Endothelial cell of umbilical vein (primary cell): Measurements from ENCODE around the gene OR2M3. TPM values are rescaled to one million over a fixed set of nuclear protein-coding genes. Genes with fewer than 3 reads are reported as not detected.

Experiments used
- BruUV-seq: library from RNA; stranded (reverse); fragments of 400-500 nt; replicated peaks from 2 replicates; lab custom pipeline; 2021; lab: Mats Ljungman, UMichigan
- CTCF ChIA-PET: fragments of 300-600, 350-600 bp; sonication (Branson Sonifier 250); formaldehyde crosslinking; loops from one replicate; lab custom pipeline; 2021; ENCODE audit warnings: antibody characterized with exemption, inconsistent platforms; lab: Charles Lee
- POLR2A ChIA-PET: fragments of 300-600, 350-600 bp; sonication (Branson Sonifier 250); formaldehyde crosslinking; loops from one replicate; lab custom pipeline; 2021; ENCODE audit warnings: antibody characterized with exemption, inconsistent platforms; lab: Charles Lee
- DNase-seq: peaks from one replicate; pipeline ENCODE4 v3.0.0-alpha.2; 2011; ENCODE audit warnings: low read depth, low spot score
- FAIRE-seq: peaks from 2 replicates; lab custom pipeline; 2011; peaks lifted over from hg19 to GRCh38; lab: Jason Lieb, UNC
- H2AFZ ChIP-seq: 2 replicates; pipeline ENCODE4 v1.6.0; 2012; ENCODE audit warnings: low read depth, low read length, control low read depth, inconsistent platforms
- H3K27ac ChIP-seq: 2 replicates; pipeline ENCODE4 v1.5.1; 2011; ENCODE audit warnings: low read depth, mild to moderate bottlenecking, control low read depth, low read length, moderate library complexity; ENCODE audit not compliant: insufficient read depth
- H3K27me3 ChIP-seq, 2 experiments: 2 replicates each; pipeline versions ENCODE4 v1.6.0 to v1.6.1; 2011; ENCODE audit warnings: low read length in 2 of 2, mixed read lengths in 1 of 2; ENCODE audit not compliant: control insufficient read depth in 2 of 2, insufficient read depth in 2 of 2
- H3K36me3 ChIP-seq, 2 experiments: 2 replicates in 1 of 2; 3 replicates in 1 of 2; pipeline ENCODE4 v1.5.1; 2011; ENCODE audit warnings: low read length in 2 of 2, mild to moderate bottlenecking in 1 of 2, moderate library complexity in 1 of 2; ENCODE audit not compliant: control insufficient read depth in 2 of 2, insufficient read depth in 2 of 2; ENCODE audit errors: extremely low read depth in 1 of 2
- H3K4me1 ChIP-seq: 3 replicates; pipeline ENCODE4 v1.5.1; 2011; ENCODE audit warnings: mild to moderate bottlenecking, low read length; ENCODE audit not compliant: control insufficient read depth, insufficient read depth; ENCODE audit errors: extremely low read depth
- H3K4me2 ChIP-seq: 2 replicates; pipeline ENCODE4 v1.6.1; 2011; ENCODE audit warnings: low read length, control low read depth, mixed read lengths; ENCODE audit not compliant: insufficient read depth
- H3K4me3 ChIP-seq, 3 experiments: fragments of 200-600 bp in 1 of 3; sonication (generic), shearing (Covaris generic) in 1 of 3; replicated peaks in 1 of 3; 2 replicates each; pipeline ENCODE4 v1.5.1; 2011 to 2016; ENCODE audit warnings: control low read depth in 3 of 3, low read length in 3 of 3, mild to moderate bottlenecking in 2 of 3, inconsistent platforms in 1 of 3, low read depth in 1 of 3, moderate library complexity in 1 of 3; ENCODE audit not compliant: insufficient read depth in 1 of 3
- H3K79me2 ChIP-seq: 2 replicates; pipeline ENCODE4 v1.6.0; 2012; ENCODE audit warnings: low read length, inconsistent platforms; ENCODE audit not compliant: control insufficient read depth, insufficient read depth
- H3K9ac ChIP-seq: replicated peaks from 2 replicates; pipeline ENCODE3; 2011; ENCODE audit warnings: low read length, control low read depth; ENCODE audit not compliant: insufficient read depth; ENCODE audit errors: extremely low read depth
- H3K9me1 ChIP-seq: replicated peaks from 3 replicates; pipeline ENCODE4 v1.6.0; 2011; ENCODE audit warnings: mild to moderate bottlenecking, low read length; ENCODE audit not compliant: control insufficient read depth, insufficient read depth; ENCODE audit errors: extremely low read depth
- H3K9me3 ChIP-seq: replicated peaks from 2 replicates; pipeline ENCODE4 v1.5.1; 2012; ENCODE audit warnings: low read length, inconsistent platforms; ENCODE audit not compliant: control insufficient read depth, insufficient read depth
- H4K20me1 ChIP-seq: replicated peaks from 2 replicates; pipeline ENCODE3; 2011; ENCODE audit warnings: mild to moderate bottlenecking, low read length; ENCODE audit not compliant: control insufficient read depth, insufficient read depth; ENCODE audit errors: extremely low read depth
- CTCF ChIP-seq, 2 donors: IDR thresholded peaks; 1 replicate in 1 of 2; 2 replicates in 1 of 2; pipeline ENCODE4 v1.5.1; 2011; ENCODE audit warnings: low read length in 2 of 2, mild to moderate bottlenecking in 2 of 2, moderate library complexity in 2 of 2, control low read depth in 1 of 2, inconsistent platforms in 1 of 2, low read depth in 1 of 2; ENCODE audit not compliant: insufficient read depth in 1 of 2; ENCODE audit errors: extremely low read depth in 1 of 2
- EZH2 ChIP-seq: IDR thresholded peaks from 2 replicates; pipeline ENCODE4 v1.6.1; 2012; ENCODE audit warnings: borderline replicate concordance, low read depth, mild to moderate bottlenecking, moderate library complexity, low read length, inconsistent platforms; ENCODE audit not compliant: severe bottlenecking
- FOS ChIP-seq: IDR thresholded peaks from 2 replicates; pipeline ENCODE4 v1.6.1; 2011; ENCODE audit warnings: mild to moderate bottlenecking, low read length, moderate library complexity, borderline replicate concordance; ENCODE audit not compliant: insufficient read depth
- GATA2 ChIP-seq: IDR thresholded peaks from 2 replicates; pipeline ENCODE4 v1.7.0; 2011; ENCODE audit warnings: low read depth, mild to moderate bottlenecking, moderate library complexity, mixed read lengths, low read length; ENCODE audit not compliant: insufficient read length, insufficient read depth
- JUN ChIP-seq: IDR thresholded peaks from 2 replicates; pipeline ENCODE4 v1.6.1; 2011; ENCODE audit warnings: borderline replicate concordance, low read depth; ENCODE audit not compliant: insufficient read length, insufficient read depth
- MAX ChIP-seq: IDR thresholded peaks from 2 replicates; pipeline ENCODE4 v1.6.1; 2011; ENCODE audit not compliant: insufficient read depth, insufficient read length
- MYC ChIP-seq: IDR thresholded peaks from one replicate; pipeline ENCODE4 v1.6.1; 2011; ENCODE audit warnings: mild to moderate bottlenecking, low read depth, low read length
- POLR2A ChIP-seq: IDR thresholded peaks from 2 replicates; pipeline ENCODE4 v1.6.1; 2012; ENCODE audit warnings: low read depth, mild to moderate bottlenecking, control low read depth, low read length
- POLR2AphosphoS5 ChIP-seq: IDR thresholded peaks from 2 replicates; pipeline ENCODE4 v1.6.1; 2012; ENCODE audit warnings: low read depth, mild to moderate bottlenecking, control low read depth, low read length, moderate library complexity; ENCODE audit not compliant: insufficient read depth
- dilution Hi-C: fragments of 300-500 bp; cut with MboI; formaldehyde crosslinking; loops from one replicate; pipeline ENCODE4 v1.15.0; 2019; ENCODE audit warnings: low sequenced_read_pairs; ENCODE audit not compliant: extremely low pct_ligation_motif_present
- intact Hi-C: fragments of 100-400 bp; cut with micrococcal nuclease; formaldehyde crosslinking; loops from one replicate; pipeline ENCODE4 v1.10.0; 2022
- polyA plus RNA-seq, 4 experiments: library from polyadenylated mRNA; depleted of rRNA in 3 of 4; stranded (reverse) in 3 of 4; unstranded in 1 of 4; fragments of >200 nt; gene quantifications; 2 replicates each; pipeline versions ENCODE4 v1.2.1 to v1.2.3, GENCODE V29; 2011 to 2012; ENCODE audit warnings: missing spikeins in 1 of 4
- total RNA-seq: library from RNA; stranded (reverse); gene quantifications from 2 replicates; pipeline ENCODE4 v1.2.3, GENCODE V29; 2021

The OR2M3 gene
- total and polyA plus RNA-seq, 2 donors (not counting 3 experiments of a cell fraction or from before 2014, with no cell fraction given), result not detected

GRCh38 chr1:248194117-248194516, 2.9 kb upstream of the OR2M3 start:
- no TSS peak for BruUV-seq
- dilution Hi-C loops (no loop called here), intact Hi-C loops (no loop called here)
- H3K9ac ChIP-seq, result no peak overlapping the region
- DNase-seq, result no peak
- peaks cover 2% of the 10 kb centered on the region for H3K9me3 ChIP-seq
- no peak overlapping the region for H3K4me3 ChIP-seq
- H3K27me3 ChIP-seq, result no peaks in the 10 kb centered on the region
- H2AFZ ChIP-seq, result no peak overlapping the region
- POLR2A ChIA-PET, result no interaction called here
- H3K79me2 ChIP-seq, result no peaks in the 10 kb centered on the region
- TF ChIP-seq JUN, result no peak
- TF ChIP-seq MYC, result no peak
- TF ChIP-seq POLR2AphosphoS5, result no peak
- no peak for TF ChIP-seq GATA2
- TF ChIP-seq POLR2A, result no peak
- TF ChIP-seq CTCF (IDR thresholded peaks at IDR 0.05; ENCODE audit: extremely low read depth in 1 of 2, insufficient read depth in 1 of 2, low read depth in 1 of 2, low read length in 2 of 2), result no peak
- TF ChIP-seq EZH2, result no peak
- no peak for TF ChIP-seq FOS
- TF ChIP-seq MAX, result no peak
- H3K9me1 ChIP-seq, result no peaks in the 10 kb centered on the region
- H3K4me2 ChIP-seq, result no peak overlapping the region
- no peaks in the 10 kb centered on the region for H4K20me1 ChIP-seq
- CTCF ChIA-PET, result no interaction called here
- no peaks in the 10 kb centered on the region for H3K4me1 ChIP-seq
- no peak overlapping the region for H3K27ac ChIP-seq
- H3K36me3 ChIP-seq, result no peaks in the 10 kb centered on the region
- FAIRE-seq, result no peak
